Nephron (organoid): ENCODE results near the gene SLC9B2.
A peak's percentile ranks its signal among the peaks of the same experiment; 100 is the strongest.

Experiments used
- H3K27ac Mint-ChIP-seq, 3 experiments: 2 replicates each; pipeline ENCODE4 v1.8.0; 2020; ENCODE audit warnings: mixed read lengths in 3 of 3, mild to moderate bottlenecking in 2 of 3, moderate library complexity in 1 of 3
- H3K27me3 Mint-ChIP-seq: 2 replicates; pipeline ENCODE4 v1.8.0; 2021; ENCODE audit warnings: low read depth, mild to moderate bottlenecking, moderate library complexity, mixed read lengths
- H3K36me3 Mint-ChIP-seq: 2 replicates; pipeline ENCODE4 v1.8.0; 2020; ENCODE audit warnings: low read depth, mixed read lengths
- H3K4me1 Mint-ChIP-seq: 2 replicates; pipeline ENCODE4 v1.8.0; 2020; ENCODE audit warnings: mixed read lengths
- H3K4me3 Mint-ChIP-seq, 3 experiments: 2 replicates each; pipeline ENCODE4 v1.8.0; 2020; ENCODE audit warnings: mild to moderate bottlenecking in 3 of 3, mixed read lengths in 3 of 3, moderate library complexity in 2 of 3
- H3K9me3 Mint-ChIP-seq: 2 replicates; pipeline ENCODE4 v1.8.0; 2020; ENCODE audit warnings: mixed read lengths
- TF ChIP-seq, protein P1 (sequence below), 3 experiments: fragments of 200-600 bp; sonication (generic); IDR thresholded peaks; one replicate each; pipeline ENCODE4 v1.5.0; 2021; ENCODE audit warnings: antibody characterized with exemption in 3 of 3; ENCODE audit not compliant: unreplicated experiment in 3 of 3

Gene SLC9B2

GRCh38 chr4:103098756-103099440, 22.3 kb upstream of the SLC9B2 start:
- Mint-ChIP-seq H3K4me3 (peak overlapping the region; percentile 86 to 91 (median 90)), H3K27me3 (no peaks in the 10 kb centered on the region), H3K36me3 (peaks cover 13% of the 10 kb centered on the region), H3K27ac (peak overlapping the region; percentile 91 to 97 (median 95)), H3K4me1 (peaks cover 28% of the 10 kb centered on the region), H3K9me3 (no peaks in the 10 kb centered on the region)
- TF ChIP-seq, protein P1, sequence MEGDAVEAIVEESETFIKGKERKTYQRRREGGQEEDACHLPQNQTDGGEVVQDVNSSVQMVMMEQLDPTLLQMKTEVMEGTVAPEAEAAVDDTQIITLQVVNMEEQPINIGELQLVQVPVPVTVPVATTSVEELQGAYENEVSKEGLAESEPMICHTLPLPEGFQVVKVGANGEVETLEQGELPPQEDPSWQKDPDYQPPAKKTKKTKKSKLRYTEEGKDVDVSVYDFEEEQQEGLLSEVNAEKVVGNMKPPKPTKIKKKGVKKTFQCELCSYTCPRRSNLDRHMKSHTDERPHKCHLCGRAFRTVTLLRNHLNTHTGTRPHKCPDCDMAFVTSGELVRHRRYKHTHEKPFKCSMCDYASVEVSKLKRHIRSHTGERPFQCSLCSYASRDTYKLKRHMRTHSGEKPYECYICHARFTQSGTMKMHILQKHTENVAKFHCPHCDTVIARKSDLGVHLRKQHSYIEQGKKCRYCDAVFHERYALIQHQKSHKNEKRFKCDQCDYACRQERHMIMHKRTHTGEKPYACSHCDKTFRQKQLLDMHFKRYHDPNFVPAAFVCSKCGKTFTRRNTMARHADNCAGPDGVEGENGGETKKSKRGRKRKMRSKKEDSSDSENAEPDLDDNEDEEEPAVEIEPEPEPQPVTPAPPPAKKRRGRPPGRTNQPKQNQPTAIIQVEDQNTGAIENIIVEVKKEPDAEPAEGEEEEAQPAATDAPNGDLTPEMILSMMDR (IDR thresholded peaks at IDR 0.05; ENCODE audit: unreplicated experiment in 3 of 3), result no peak

DNA sequence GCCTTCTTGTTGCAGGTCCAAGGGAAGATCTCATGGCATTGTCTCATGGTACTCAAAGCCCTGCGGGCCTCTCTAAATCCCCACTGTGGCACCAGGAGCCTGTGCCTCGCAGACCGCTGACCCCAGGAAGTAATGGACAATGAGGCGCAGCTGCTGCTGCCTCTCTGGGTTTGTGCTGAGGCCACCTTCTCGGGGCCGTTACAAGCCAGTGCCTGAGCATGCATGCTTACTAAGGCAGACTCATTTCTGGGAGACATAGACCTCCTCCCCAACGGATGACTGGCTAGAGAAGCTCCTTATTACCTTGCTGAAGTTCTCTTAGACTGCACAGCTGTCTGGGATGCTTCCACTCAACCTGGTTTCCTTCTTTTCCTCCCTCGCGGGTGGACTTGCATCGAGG, 21.8 kb upstream of the SLC9B2 start:
- H3K27ac Mint-ChIP-seq, result peak overlapping the region; percentile 91 to 97 (median 95)

GRCh38 chr4:103097112-103097511, 20.6 kb upstream of the SLC9B2 start:
- H3K4me1 Mint-ChIP-seq, result peaks cover 28% of the 10 kb centered on the region
- peaks cover 21% of the 10 kb centered on the region for H3K36me3 Mint-ChIP-seq
- peak overlapping the region; percentile 65 to 91 (median 69) for H3K27ac Mint-ChIP-seq
- H3K4me3 Mint-ChIP-seq, result peak overlapping the region; percentile 26 to 90 (median 57)
- no peaks in the 10 kb centered on the region for H3K9me3 Mint-ChIP-seq
- TF ChIP-seq, protein P1 (IDR thresholded peaks at IDR 0.05; ENCODE audit: unreplicated experiment in 3 of 3), result no peak
- no peaks in the 10 kb centered on the region for H3K27me3 Mint-ChIP-seq

More for the DNA sequence above, 21.8 kb upstream of the SLC9B2 start:
- peaks cover 28% of the 10 kb centered on the region for H3K4me1 Mint-ChIP-seq
- H3K9me3 Mint-ChIP-seq, result no peaks in the 10 kb centered on the region
- no peaks in the 10 kb centered on the region for H3K27me3 Mint-ChIP-seq
- H3K36me3 Mint-ChIP-seq, result peaks cover 15% of the 10 kb centered on the region
- TF ChIP-seq, protein P1 (IDR thresholded peaks at IDR 0.05; ENCODE audit: unreplicated experiment in 3 of 3), result no peak
- H3K4me3 Mint-ChIP-seq, result peak overlapping the region; percentile 86 to 91 (median 90)

DNA sequence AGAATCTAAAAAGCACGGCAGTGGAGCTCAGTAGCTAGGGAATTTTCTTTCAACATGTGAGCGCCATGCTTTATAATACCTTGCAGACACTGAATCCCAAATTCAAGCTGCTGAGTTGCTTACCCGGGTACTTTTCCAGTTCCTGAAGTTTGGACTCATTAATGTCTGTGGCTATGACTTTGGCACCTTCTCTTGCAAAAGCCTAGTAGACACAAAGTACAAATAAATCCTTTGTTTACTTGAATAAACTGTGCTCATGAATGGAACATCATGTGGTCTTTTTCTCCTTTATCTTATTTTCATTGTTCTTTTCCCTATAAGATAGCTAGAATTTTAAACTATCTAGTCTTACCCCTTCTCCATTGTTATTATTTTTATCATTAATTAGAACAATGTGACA, 18.5 kb upstream of the SLC9B2 start:
- no peaks in the 10 kb centered on the region for H3K9me3 Mint-ChIP-seq
- H3K4me3 Mint-ChIP-seq, result no peak overlapping the region
- H3K36me3 Mint-ChIP-seq, result peaks cover 39% of the 10 kb centered on the region
- no peaks in the 10 kb centered on the region for H3K27me3 Mint-ChIP-seq
- H3K4me1 Mint-ChIP-seq, result peaks cover 28% of the 10 kb centered on the region
- TF ChIP-seq, protein P1 (IDR thresholded peaks at IDR 0.05; ENCODE audit: unreplicated experiment in 3 of 3), result no peak
- H3K27ac Mint-ChIP-seq, result no peak overlapping the region

DNA sequence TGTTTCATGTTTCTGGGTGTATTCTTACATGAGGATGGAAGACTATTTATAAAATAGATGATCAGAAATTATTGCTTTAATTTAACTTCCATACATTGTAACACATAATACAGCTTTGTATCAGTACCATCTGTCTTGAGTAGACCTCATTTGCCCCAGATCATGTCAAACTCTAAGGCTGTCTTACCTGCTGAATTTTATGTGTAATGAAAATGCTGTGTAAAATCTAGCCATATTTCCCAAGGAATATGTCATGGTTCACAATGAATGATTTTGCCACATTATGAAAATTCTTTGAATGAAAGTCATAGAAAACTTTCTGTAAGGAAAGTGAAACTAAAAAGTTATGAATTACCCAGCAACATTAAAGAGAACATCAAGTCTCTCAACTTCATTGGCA, 15.7 kb upstream of the SLC9B2 start:
- peaks cover 60% of the 10 kb centered on the region for H3K36me3 Mint-ChIP-seq
- peaks cover 6% of the 10 kb centered on the region for H3K4me1 Mint-ChIP-seq

More for the DNA sequence above, 15.7 kb upstream of the SLC9B2 start:
- no peak overlapping the region for H3K27ac Mint-ChIP-seq
- TF ChIP-seq, protein P1 (IDR thresholded peaks at IDR 0.05; ENCODE audit: unreplicated experiment in 3 of 3), result no peak
- no peak overlapping the region for H3K4me3 Mint-ChIP-seq
- no peaks in the 10 kb centered on the region for H3K27me3 Mint-ChIP-seq
- no peaks in the 10 kb centered on the region for H3K9me3 Mint-ChIP-seq
